AG10803 (cell line): ENCODE results near the gene CDC42BPG.

ENCODE experiments used
- DNase-seq: peaks from one replicate; pipeline ENCODE4 v3.0.0; 2010; ENCODE audit warnings: low read depth
- H3K4me3 ChIP-seq: 2 replicates; pipeline ENCODE4 v1.5.1; 2011; ENCODE audit warnings: mild to moderate bottlenecking, low read length, control low read depth
- TF ChIP-seq, protein P1 (sequence below): conservative IDR thresholded peaks from 2 replicates; pipeline ENCODE4 v1.5.1; 2011; ENCODE audit warnings: mild to moderate bottlenecking, low read length, control low read depth, inconsistent platforms

Gene CDC42BPG

GRCh38 chr11:64839335-64839734 is 5.1 kb downstream of the CDC42BPG start:
- DNase-seq = no peak
- TF ChIP-seq, protein P1, sequence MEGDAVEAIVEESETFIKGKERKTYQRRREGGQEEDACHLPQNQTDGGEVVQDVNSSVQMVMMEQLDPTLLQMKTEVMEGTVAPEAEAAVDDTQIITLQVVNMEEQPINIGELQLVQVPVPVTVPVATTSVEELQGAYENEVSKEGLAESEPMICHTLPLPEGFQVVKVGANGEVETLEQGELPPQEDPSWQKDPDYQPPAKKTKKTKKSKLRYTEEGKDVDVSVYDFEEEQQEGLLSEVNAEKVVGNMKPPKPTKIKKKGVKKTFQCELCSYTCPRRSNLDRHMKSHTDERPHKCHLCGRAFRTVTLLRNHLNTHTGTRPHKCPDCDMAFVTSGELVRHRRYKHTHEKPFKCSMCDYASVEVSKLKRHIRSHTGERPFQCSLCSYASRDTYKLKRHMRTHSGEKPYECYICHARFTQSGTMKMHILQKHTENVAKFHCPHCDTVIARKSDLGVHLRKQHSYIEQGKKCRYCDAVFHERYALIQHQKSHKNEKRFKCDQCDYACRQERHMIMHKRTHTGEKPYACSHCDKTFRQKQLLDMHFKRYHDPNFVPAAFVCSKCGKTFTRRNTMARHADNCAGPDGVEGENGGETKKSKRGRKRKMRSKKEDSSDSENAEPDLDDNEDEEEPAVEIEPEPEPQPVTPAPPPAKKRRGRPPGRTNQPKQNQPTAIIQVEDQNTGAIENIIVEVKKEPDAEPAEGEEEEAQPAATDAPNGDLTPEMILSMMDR = no peak
- H3K4me3 ChIP-seq = no peak overlapping the region

GRCh38 chr11:64838600-64839334 is 5.7 kb downstream of the CDC42BPG start:
- H3K4me3 ChIP-seq = no peak overlapping the region
- TF ChIP-seq, protein P1 = no peak
- DNase-seq = no peak

GRCh38 chr11:64837887-64838351 is 6.5 kb downstream of the CDC42BPG start:
- no peak for DNase-seq
- TF ChIP-seq, protein P1 = no peak
- no peak overlapping the region for H3K4me3 ChIP-seq

GRCh38 chr11:64836448-64837072 is 7.9 kb downstream of the CDC42BPG start:
- H3K4me3 ChIP-seq = no peak overlapping the region
- TF ChIP-seq, protein P1 = no peak

GRCh38 chr11:64835616-64836447 is 8.6 kb downstream of the CDC42BPG start:
- no peak overlapping the region for H3K4me3 ChIP-seq
- DNase-seq = no peak
- TF ChIP-seq, protein P1 = no peak

More at GRCh38 chr11:64836448-64837072, 7.9 kb downstream of the CDC42BPG start:
- DNase-seq = no peak

- DNase-seq = peak; percentile 15
- no peak overlapping the region for H3K4me3 ChIP-seq
- TF ChIP-seq, protein P1 = no peak
Measured at GRCh38 chr11:64834723-64835615, 9.5 kb downstream of the CDC42BPG start.
